PC-3 (cell line): ENCODE data around the gene ENPP7. TPM values are rescaled to one million over a fixed set of nuclear protein-coding genes. Genes with fewer than 3 reads are reported as not detected.

ENCODE experiments used
- ATAC-seq: fragments of 200-7000 bp; cut with Tn5 transposase; 2 replicates; pipeline ENCODE4 v1.9.1; 2020; ENCODE audit warnings: mild to moderate bottlenecking, moderate library complexity
- BruUV-seq: library from RNA; stranded (reverse); fragments of 400-500 nt; replicated peaks from 2 replicates; lab custom pipeline; 2021; lab: Mats Ljungman, UMichigan
- CTCF ChIA-PET: fragments of 300-600 bp; sonication (Branson Sonifier 250); formaldehyde crosslinking; loops from one replicate; lab custom pipeline; 2022; ENCODE audit warnings: antibody characterized with exemption; lab: Charles Lee
- POLR2A ChIA-PET: fragments of 300-600 bp; sonication (Branson Sonifier 250); formaldehyde crosslinking; loops from one replicate; lab custom pipeline; 2022; ENCODE audit warnings: antibody characterized with exemption; ENCODE audit not compliant: unreplicated experiment; lab: Charles Lee
- DNase-seq: peaks from one replicate; pipeline ENCODE4 v3.0.0-alpha.2; 2015
- H2AFZ ChIP-seq: fragments of 300-600 bp; sonication (generic); 2 replicates; pipeline ENCODE4 v1.6.0; 2016; ENCODE audit warnings: antibody characterized with exemption, low read length
- H3F3A ChIP-seq: fragments of 300-600 bp; sonication (generic); one replicate; pipeline ENCODE4 v1.6.0; 2017; ENCODE audit warnings: antibody characterized with exemption, low read length, control low read depth, mild to moderate bottlenecking; ENCODE audit not compliant: unreplicated experiment
- H3K27ac ChIP-seq: fragments of 300-600 bp; sonication (generic); 2 replicates; pipeline ENCODE4 v1.5.1; 2016; ENCODE audit warnings: mild to moderate bottlenecking, low read length
- H3K27me3 ChIP-seq: fragments of 300-600 bp; sonication (generic); 2 replicates; pipeline ENCODE4 v1.6.1; 2016; ENCODE audit warnings: low read length, mixed read lengths
- H3K36me3 ChIP-seq: fragments of 300-600 bp; sonication (generic); 2 replicates; pipeline ENCODE4 v1.6.1; 2016; ENCODE audit warnings: low read depth, mixed run types, low read length, mixed read lengths
- H3K4me1 ChIP-seq: fragments of 300-600 bp; sonication (generic); 2 replicates; pipeline ENCODE4 v1.5.1; 2016; ENCODE audit warnings: low read length; ENCODE audit not compliant: insufficient read depth
- H3K4me2 ChIP-seq: fragments of 300-600 bp; sonication (generic); 2 replicates; pipeline ENCODE4 v1.6.0; 2016; ENCODE audit warnings: low read length
- H3K4me3 ChIP-seq: fragments of 300-600 bp; sonication (generic); 2 replicates; pipeline ENCODE4 v1.5.1; 2016; ENCODE audit warnings: mild to moderate bottlenecking, low read length, mixed read lengths
- H3K79me2 ChIP-seq: fragments of 300-600 bp; sonication (generic); 2 replicates; pipeline ENCODE4 v1.6.1; 2017; ENCODE audit warnings: low read length, mixed read lengths
- H3K9ac ChIP-seq: fragments of 300-600 bp; sonication (generic); 2 replicates; pipeline ENCODE4 v1.6.0; 2016; ENCODE audit warnings: mild to moderate bottlenecking, low read length
- H3K9me2 ChIP-seq: fragments of 300-600 bp; sonication (generic); replicated peaks from 2 replicates; pipeline ENCODE4 v1.6.1; 2016; ENCODE audit warnings: mixed run types, low read length, mixed read lengths
- H3K9me3 ChIP-seq: fragments of 300-600 bp; sonication (generic); 2 replicates; pipeline ENCODE4 v1.6.1; 2016; ENCODE audit warnings: low read length, mixed read lengths
- H4K20me1 ChIP-seq: fragments of 300-600 bp; sonication (generic); 2 replicates; pipeline ENCODE4 v1.6.1; 2016; ENCODE audit warnings: low read length, mixed read lengths
- CTCF ChIP-seq: fragments of 300-600 bp; sonication (generic); conservative IDR thresholded peaks from 2 replicates; pipeline ENCODE4 v1.5.1; 2017; ENCODE audit warnings: antibody characterized with exemption, low read depth, mild to moderate bottlenecking, low read length
- EZH2 ChIP-seq: fragments of 300-600 bp; sonication (generic); IDR thresholded peaks from one replicate; pipeline ENCODE4 v1.6.1; 2017; ENCODE audit warnings: antibody characterized with exemption, mild to moderate bottlenecking, low read length; ENCODE audit not compliant: unreplicated experiment
- EZH2phosphoT487 ChIP-seq: fragments of 300-600 bp; sonication (generic); IDR thresholded peaks from 2 replicates; pipeline ENCODE4 v1.6.1; 2018; ENCODE audit warnings: mild to moderate bottlenecking, antibody characterized with exemption, low read length, borderline replicate concordance
- intact Hi-C: fragments of 100-400 bp; cut with micrococcal nuclease; formaldehyde crosslinking; loops from 2 replicates; pipeline ENCODE4 v1.9.0; 2023
- total RNA-seq: library from RNA; depleted of rRNA; stranded (reverse); fragments of >200 nt; gene quantifications from 2 replicates; pipeline ENCODE4 v1.2.3, GENCODE V29; 2014

Gene ENPP7
- total RNA-seq, 1 experiment from 2014 or later = not detected

- intact Hi-C loops = loop anchor here (1.0 to 5.0 kb wide), 3 partner anchors 26 to 241 kb away; partner anchors contain the start of gene CBX8
- Histone ChIP-seq H3K4me1 (peaks cover 43% of the 10 kb centered on the region), H3K9me3 (no peaks in the 10 kb centered on the region), H3F3A (peaks cover 7% of the 10 kb centered on the region), H3K36me3 (no peaks in the 10 kb centered on the region), H3K9ac (peak overlapping the region; percentile 43), H2AFZ (no peak overlapping the region), H3K4me3 (no peak overlapping the region), H4K20me1 (no peaks in the 10 kb centered on the region), H3K79me2 (no peaks in the 10 kb centered on the region), H3K27ac (peak overlapping the region; percentile 69), H3K4me2 (0 out of 2 replicates have a peak overlapping the region, but pooled peaks have one; percentile 34), H3K9me2 (no peaks in the 10 kb centered on the region), H3K27me3 (0 out of 2 replicates have a peak, but pooled peaks cover 3% of the 10 kb centered on the region)
- peak; percentile 96 for DNase-seq
- ATAC-seq = peak; percentile 84
- CTCF ChIA-PET = no interaction called here
- no peak for TF ChIP-seq CTCF
- TF ChIP-seq EZH2 = no peak
- POLR2A ChIA-PET = no interaction called here
- no TSS peak for BruUV-seq
These were observed 20.2 kb downstream of the ENPP7 start for GRCh38 chr17:79750650-79751545.

- H3F3A ChIP-seq = peaks cover 7% of the 10 kb centered on the region
- H3K4me2 ChIP-seq = no peak overlapping the region
- no peaks in the 10 kb centered on the region for H3K79me2 ChIP-seq
- POLR2A ChIA-PET = no interaction called here
- no peak overlapping the region for H2AFZ ChIP-seq
- intact Hi-C loops = loop anchor here (5.0 kb wide), 1 partner anchor 240 kb away; no protein-coding TSS in a partner anchor
- no peaks in the 10 kb centered on the region for H3K9me3 ChIP-seq
- no TSS peak for BruUV-seq
- no peaks in the 10 kb centered on the region for H4K20me1 ChIP-seq
- peaks cover 33% of the 10 kb centered on the region for H3K4me1 ChIP-seq
- CTCF ChIA-PET = no interaction called here
- ATAC-seq = no peak
- no peaks in the 10 kb centered on the region for H3K36me3 ChIP-seq
- DNase-seq = peak; percentile 27
- no peak for TF ChIP-seq EZH2phosphoT487
- TF ChIP-seq EZH2 = no peak
- TF ChIP-seq CTCF = no peak
- H3K27me3 ChIP-seq = 0 out of 2 replicates have a peak, but pooled peaks cover 3% of the 10 kb centered on the region
- no peak overlapping the region for H3K4me3 ChIP-seq
- H3K9ac ChIP-seq = 0 out of 2 replicates have a peak overlapping the region, but pooled peaks have one; percentile 6
- no peaks in the 10 kb centered on the region for H3K9me2 ChIP-seq
- H3K27ac ChIP-seq = peak overlapping the region; percentile 28
These were observed 21.4 kb downstream of the ENPP7 start for GRCh38 chr17:79752175-79752574.

- no TSS peak for BruUV-seq
These were observed 23.6 kb downstream of the ENPP7 start for GRCh38 chr17:79754370-79754769.

More at GRCh38 chr17:79754370-79754769, 23.6 kb downstream of the ENPP7 start:
- H3F3A ChIP-seq = peaks cover 7% of the 10 kb centered on the region
- no peaks in the 10 kb centered on the region for H3K36me3 ChIP-seq
- H3K4me2 ChIP-seq = no peak overlapping the region
- no peak overlapping the region for H2AFZ ChIP-seq
- no peaks in the 10 kb centered on the region for H3K9me2 ChIP-seq
- no peak overlapping the region for H3K9ac ChIP-seq
- H3K9me3 ChIP-seq = no peaks in the 10 kb centered on the region
- no peak for ATAC-seq
- H3K4me1 ChIP-seq = peaks cover 26% of the 10 kb centered on the region
- no peak overlapping the region for H3K27ac ChIP-seq
- CTCF ChIA-PET = no interaction called here
- TF ChIP-seq EZH2phosphoT487 (no peak), EZH2 (no peak), CTCF (no peak)
- no peak overlapping the region for H3K4me3 ChIP-seq
- no peaks in the 10 kb centered on the region for H3K27me3 ChIP-seq
- POLR2A ChIA-PET = no interaction called here
- H4K20me1 ChIP-seq = no peaks in the 10 kb centered on the region
- no peak for DNase-seq
- H3K79me2 ChIP-seq = no peaks in the 10 kb centered on the region
- intact Hi-C loops = loop anchor here (5.0 kb wide), 1 partner anchor 238 kb away; no protein-coding TSS in a partner anchor
